Endometrial microvascular endothelial cells (primary cell): ENCODE measurements around the gene CEP76. TPM values are rescaled to one million over a fixed set of nuclear protein-coding genes. Genes with fewer than 3 reads are reported as not detected.
"Not testable (repeated sequence)": the region's sequence is repeated elsewhere in the genome, so short reads cannot be mapped to it uniquely, and the experiment has no call there.

Source experiments
- in situ Hi-C: cut with HindIII; loops from 2 replicates; pipeline ENCODE4 v1.10.0; 2017; ENCODE audit warnings: low sequenced_read_pairs, low pct_unique_long_range_greater_than_20kb; ENCODE audit errors: inconsistent ontology term
- total RNA-seq: library from RNA; depleted of rRNA; stranded (reverse); fragments of >200 nt; gene quantifications from one replicate; pipeline ENCODE4 v1.2.3, GENCODE V29; 2015; ENCODE audit errors: inconsistent ontology term

CEP76 gene
- total RNA-seq, 1 donor from 2014 or later: 11.6 TPM

DNA sequence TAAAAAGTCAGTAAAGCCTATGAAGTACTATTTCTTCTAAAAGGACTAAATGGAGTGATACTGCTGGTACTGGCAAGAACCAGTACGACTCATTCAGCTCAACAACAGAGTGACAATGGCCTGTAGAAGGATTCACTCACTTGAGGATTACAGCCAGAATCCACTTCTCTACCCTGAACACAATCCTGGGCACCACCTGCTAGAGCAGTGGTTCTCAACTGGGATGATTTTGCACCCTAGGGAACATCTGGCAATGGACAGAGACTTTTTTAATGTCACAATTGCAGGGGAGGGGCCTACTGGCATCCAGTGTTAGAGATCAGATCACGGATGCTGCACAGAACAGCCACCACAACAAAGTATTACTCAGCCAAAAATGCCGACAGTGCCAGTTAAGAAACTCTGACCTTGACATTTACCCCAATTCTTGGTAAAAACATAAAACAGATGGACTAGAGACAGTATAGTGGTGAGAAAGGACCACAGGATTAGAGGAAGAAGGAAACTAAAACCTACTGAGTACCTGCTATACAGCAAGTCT is 49.6 kb downstream of the CEP76 start:
- in situ Hi-C loops: no loop called here

- in situ Hi-C loops: no loop called here
Observed at GRCh38 chr18:12651651-12652050, 50.9 kb downstream of the CEP76 start.

- in situ Hi-C loops: no loop called here
Observed at GRCh38 chr18:12647773-12648172, 54.8 kb downstream of the CEP76 start.

GRCh38 chr18:12645751-12646203 is 56.7 kb downstream of the CEP76 start:
- in situ Hi-C loops: no loop called here

GRCh38 chr18:12645254-12645653 is 57.3 kb downstream of the CEP76 start:
- in situ Hi-C loops: no loop called here

- in situ Hi-C loops: not testable (repeated sequence)
Observed at GRCh38 chr18:12643756-12644155, 58.8 kb downstream of the CEP76 start.

- in situ Hi-C loops: no loop called here
Observed at GRCh38 chr18:12640881-12641200, 61.7 kb downstream of the CEP76 start.

DNA sequence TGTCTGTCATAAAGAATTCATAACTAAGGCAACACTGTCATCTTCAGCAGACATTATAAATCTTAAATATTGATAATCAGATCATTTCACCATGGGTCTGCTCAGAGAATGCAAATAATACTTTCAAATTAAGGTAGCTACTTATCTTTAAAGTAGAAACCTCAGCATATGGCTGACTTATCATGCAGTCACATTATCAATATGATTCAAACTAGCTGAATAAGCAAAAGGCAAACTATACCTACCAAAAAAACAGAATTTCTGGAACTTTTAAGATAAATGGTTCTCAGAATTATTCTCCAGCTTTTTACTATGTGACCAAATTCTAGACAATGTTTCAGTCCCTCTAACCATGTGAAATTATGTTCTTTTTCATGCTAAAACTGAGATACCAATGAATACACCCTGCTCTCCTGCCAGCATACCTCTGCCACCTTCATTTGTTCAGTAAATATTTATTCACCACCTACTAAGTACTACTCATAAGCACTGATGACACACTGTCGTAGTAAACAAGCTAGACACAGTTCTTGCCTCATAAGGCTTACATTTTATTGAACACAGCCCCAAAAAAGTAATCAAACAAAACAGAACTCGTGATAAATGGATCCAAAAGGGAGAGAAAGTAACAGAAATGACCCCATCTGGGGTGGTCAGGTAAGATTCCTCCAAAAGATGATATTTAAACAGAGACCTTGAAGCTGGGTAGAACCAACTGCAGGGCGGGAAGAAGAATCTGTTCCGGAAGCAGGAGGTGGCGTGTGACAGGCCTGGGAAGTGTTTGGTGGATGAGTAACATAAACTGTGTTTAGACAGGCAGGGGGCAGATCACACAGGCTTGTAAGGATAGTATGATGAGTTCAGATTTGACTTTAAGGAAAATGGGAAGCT is 62.3 kb downstream of the CEP76 start:
- in situ Hi-C loops: no loop called here

GRCh38 chr18:12638644-12639124 is 63.8 kb downstream of the CEP76 start:
- in situ Hi-C loops: no loop called here

GRCh38 chr18:12637901-12638643 is 64.5 kb downstream of the CEP76 start:
- in situ Hi-C loops: no loop called here

DNA sequence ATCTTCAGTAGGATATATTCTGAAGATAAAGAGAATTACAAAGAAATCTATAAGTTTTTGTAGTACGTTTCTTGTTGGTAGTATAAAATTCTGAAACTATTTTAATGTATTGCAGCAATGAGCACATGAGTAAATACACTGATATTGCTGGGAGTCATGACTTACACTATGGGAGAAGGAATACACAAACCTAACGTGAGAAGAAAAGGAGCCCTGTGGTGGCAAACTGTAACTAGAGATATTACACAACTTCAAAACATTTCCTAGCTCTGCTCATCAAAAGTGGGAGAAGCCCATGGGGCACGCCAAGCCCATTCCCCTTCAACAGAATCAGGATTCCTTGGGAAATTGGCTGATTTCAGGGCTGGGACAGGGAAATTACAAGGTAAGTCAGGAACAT is 65.1 kb downstream of the CEP76 start:
- in situ Hi-C loops: no loop called here

GRCh38 chr18:12631831-12632477 is 70.6 kb downstream of the CEP76 start:
- in situ Hi-C loops: no loop called here

DNA sequence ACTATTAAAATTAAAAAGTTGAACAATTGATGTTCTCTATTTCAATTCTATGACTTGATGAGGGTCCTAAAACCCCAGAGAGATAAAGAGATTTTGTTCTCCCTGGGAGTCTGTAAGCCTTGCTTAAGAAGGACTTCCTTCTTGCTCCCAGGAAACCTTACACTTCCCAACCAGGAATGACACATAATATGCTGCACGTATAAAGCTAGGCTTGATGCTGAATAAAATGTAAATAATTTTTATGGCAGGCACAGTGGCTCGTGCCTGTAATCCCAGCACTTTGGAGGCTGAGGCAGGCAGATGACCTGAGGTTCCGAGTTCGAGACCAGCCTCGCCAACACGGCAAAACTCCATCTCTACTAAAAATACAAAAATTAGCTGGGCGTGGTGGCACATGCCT is 72.4 kb downstream of the CEP76 start:
- in situ Hi-C loops: no loop called here

GRCh38 chr18:12628706-12629702 is 73.5 kb downstream of the CEP76 start:
- in situ Hi-C loops: no loop called here

DNA sequence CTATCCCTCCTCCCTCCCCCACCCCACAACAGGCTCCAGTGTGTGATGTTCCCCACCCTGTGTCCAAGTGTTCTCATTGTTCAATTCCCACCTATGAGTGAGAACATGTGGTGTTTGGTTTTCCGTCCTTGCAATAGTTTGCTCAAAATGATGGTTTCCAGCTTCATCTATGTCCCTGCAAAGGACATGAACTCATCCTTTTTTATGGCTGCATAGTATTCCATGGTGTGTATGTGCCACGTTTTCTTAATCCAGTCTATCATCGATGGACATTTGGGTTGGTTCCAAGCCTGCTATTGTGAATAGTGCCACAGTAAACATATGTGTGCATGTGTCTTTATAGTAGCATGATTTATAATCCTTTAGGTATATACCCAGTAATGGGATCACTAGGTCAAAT is 75.3 kb downstream of the CEP76 start:
- in situ Hi-C loops: not testable (repeated sequence)

- in situ Hi-C loops: no loop called here
Observed at GRCh38 chr18:12625241-12625640, 77.3 kb downstream of the CEP76 start.
